OCI-M1 (cell line): Measurements from ENCODE around the gene KIF22.
"Not testable (repeated sequence)": the region's sequence is repeated elsewhere in the genome, so short reads cannot be mapped to it uniquely, and the experiment has no call there.

Experiments
- DNase-seq: peaks from one replicate; lab custom pipeline; 2025; lab: John Stamatoyannopoulos, UW

KIF22 gene

DNA sequence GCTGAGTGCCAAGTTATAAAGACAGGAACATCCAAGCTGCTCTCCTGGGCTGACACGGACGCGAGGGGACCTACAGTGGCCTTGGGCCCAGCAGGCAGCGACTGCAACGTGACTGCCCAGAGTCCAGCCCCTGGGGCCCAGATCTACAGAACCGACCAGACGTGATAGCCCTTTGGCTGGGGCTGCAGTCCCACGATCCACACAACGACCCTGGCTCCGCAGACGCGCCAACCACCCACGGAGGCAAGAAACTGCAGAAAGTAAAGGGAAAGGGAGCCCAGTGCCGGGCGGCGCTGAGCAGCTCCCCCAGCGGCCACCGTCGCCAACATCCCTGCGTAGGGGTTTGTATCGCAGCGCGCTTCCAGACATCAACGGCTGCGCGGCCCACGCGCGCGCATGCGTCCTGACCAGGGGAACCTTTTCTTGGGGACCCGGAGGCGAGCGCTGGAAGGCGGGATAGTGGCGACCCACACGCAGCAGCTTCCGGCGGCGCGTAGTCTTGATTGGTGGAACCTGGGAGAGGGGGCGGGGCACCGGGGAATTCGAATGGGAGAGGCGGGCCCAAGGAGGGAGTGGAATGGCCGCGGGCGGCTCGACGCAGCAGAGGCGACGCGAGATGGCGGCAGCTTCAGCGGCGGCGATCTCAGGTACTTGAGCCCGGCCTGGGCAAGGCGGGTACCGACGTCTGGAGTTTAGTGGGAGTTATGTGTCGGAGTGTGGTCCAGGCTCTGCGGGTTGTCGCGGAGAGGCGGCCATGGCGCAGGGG, at the start of gene KIF22:
Gene KIF22 (plus strand): TSS at position 569 of the 766 bp plus-strand sequence. CDS start 9 bp downstream, at position 578.
- DNase-seq: peak; percentile 100

DNA sequence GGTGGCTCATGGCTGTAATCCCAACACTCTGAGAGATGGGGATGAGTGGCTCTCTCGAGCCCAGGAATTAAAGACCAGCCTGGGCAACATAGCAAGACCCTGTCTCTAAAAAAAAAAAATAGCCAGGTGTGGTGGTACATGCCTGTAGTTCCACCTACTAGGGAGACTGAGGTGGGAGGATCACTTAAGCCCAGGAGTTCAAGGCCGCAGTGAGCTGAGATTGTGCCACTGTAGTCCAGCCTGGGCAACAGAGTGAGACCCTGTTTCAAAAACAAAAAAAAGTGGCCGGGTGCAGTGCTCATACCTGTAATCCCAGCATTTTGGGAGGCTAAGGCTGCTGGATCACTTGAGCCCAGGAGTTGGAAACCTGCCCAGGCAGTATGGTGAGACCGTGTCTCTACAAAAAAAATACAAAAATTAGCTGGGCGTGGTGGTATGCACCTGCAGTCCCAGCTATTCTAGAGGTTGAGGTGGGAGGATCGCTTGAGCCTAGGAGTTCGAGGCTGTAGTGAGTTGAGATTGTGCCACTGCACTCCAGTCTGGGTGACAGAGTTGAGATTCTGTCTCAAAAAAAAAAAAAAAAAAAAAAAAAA, 47.8 kb upstream of the KIF22 start:
- DNase-seq: no peak

DNA sequence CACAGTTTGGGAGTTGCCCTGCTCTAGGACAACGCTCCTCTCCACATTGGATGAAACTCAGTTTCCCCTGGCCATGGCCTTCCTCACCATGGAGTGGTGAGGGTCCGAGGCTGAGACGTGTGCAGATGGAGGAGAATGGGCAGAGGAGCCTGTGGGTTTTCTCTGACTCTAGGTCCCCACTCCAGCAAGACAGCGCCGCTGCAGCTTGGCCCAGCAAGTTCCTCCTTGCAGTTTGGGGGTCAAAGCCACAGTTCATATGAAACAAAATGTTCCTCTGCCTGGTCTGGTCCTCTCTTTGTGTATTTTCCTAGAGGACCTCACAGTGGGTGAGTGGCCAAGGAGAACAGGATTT, 47.1 kb upstream of the KIF22 start:
- DNase-seq: no peak

DNA sequence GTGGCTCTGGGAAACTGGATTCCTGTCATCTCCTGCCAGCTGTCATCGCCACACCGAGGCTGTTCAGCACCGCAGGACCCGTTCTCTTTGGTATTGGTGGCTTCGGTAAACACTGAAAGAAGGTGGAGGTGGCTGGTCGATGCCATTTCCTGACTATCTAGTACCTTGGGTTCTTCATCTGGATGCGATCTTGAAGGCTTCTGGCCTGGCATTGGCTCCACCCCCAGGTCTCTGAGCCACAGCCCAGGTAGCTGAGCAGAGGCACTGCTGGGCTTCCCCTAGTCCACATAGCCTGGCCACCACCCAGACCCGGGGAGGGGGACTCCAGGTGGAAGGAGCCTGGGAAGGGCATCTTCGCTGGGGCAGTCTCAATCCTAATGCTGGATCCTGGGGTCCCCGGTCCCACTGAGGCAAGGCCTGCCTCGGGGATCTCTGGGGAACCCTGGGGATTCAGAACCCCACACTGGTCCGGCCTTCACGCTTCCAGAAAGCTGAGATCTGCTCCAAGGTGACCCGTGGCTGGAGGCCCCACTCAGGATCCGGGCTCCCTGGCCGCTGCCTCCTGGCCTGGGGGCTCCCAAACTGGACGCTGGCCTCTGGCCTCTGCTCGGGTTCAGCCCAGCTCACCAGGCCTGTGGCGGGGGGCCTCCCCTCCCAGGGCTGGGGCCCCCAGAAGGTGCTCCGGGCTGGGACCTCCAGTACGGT, 46.6 kb upstream of the KIF22 start:
- no peak for DNase-seq

DNA sequence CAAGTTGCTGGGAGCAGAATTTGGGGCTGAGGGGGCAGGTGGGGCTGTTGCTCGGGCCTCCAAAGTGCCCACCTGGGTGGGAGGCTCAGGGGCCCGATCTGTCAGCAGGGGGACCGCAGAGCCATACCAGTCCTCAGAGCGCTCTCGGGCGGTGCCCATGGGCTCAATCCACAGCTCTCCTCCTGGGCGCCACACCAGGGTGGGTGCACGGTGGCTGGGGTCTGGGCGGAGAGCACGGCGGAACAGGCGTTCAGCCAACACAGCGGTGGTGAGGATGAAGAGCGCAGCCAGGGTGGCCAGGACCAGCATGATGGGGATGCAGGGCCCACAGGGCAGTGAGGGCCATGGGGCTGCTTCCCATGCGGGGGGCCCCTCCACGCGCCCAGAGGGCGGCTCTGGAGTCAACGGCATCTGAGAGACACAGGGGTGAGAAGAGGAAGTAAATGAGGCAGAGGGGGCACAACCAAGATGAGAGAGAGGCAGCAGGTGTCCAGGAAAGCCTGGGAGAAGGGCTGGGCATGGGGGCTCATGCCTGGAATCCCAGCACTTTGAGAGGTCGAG, 45.9 kb upstream of the KIF22 start:
- no peak for DNase-seq

DNA sequence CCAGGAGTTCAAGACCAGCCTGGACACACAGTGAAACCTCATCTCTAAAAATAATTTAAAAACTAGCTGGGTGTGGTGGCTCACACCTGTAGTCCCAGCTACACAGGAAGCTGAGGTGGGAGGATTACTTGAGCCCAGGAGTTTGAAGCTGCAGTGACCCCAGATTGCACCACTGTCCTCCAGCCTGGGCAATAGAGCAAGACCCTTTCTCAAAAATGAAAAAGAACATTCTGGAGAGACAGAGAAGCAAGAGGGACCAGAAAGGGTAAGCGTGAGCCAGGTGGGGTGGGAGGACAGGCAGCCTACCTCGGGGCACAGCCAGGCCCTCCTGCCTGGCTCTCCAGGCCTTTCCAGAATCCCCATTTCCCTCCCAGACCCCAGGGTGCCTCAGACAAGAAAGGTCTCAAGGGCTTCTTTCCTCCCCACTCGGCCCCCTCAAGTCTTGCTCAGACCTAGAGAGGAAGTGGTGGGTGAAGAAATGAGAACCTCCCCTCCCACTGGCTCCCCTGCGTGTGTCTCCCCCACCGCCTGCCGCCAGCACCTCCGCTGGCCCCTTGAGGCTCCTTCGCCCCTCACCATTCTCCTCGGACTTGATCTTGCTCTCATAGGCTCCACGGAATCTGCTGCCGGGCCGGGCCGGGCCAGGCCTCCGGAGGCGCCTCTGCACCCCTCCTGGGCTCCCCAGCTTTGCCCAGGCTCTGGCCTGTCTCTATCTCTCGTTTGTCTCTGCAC, 45.3 kb upstream of the KIF22 start:
- no peak for DNase-seq

DNA sequence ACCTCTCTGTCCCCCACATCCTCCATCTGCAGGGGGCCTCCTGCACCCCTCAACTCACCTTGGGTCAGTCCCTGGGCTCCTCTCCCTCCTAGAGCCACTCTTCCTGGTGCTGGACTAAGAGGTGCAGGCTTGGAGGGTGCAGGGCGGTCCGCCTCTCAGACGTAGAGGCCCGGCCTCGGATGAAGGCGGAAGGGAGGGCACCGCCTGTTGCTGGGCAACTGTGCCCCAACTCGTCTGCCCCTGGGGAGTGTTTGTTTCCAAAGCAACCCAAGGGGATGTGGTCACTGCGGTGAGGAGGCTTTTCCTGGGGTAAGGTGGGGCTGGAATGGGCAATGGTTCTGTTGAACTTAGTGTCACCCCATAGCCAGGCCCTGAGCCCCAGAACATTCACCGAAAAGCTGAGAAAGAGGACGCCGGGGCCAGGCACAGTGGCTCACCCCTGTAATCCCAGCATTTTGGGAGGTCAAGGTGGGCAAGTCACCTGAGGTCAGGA, 44.7 kb upstream of the KIF22 start, which contains the start of gene C16orf54:
Gene C16orf54 (minus strand): TSS at position 138 of the 493 bp plus-strand sequence. CDS start 1,039 bp downstream, outside the sequence.
- DNase-seq: peak; percentile 48

DNA sequence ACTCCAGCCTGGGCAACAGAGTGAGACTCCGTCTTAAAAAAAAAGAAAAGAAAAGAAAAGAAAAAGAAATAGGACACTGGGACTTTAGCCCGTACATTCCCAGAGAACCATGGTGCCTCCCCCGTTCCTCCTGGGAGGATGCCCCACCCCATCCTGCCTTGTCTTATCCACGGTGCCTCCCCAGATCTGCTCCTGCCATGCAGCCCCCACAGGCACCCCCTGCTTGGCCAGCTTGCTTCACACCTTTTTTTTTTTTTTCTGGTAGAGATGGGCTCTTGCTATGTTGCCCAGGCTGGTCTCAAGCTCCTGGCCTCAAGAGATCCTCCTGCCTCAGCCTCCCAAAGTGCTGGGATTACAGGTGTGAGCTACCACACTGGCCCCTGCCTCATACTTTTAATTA, 44.0 kb upstream of the KIF22 start:
- DNase-seq: not testable (repeated sequence)

DNA sequence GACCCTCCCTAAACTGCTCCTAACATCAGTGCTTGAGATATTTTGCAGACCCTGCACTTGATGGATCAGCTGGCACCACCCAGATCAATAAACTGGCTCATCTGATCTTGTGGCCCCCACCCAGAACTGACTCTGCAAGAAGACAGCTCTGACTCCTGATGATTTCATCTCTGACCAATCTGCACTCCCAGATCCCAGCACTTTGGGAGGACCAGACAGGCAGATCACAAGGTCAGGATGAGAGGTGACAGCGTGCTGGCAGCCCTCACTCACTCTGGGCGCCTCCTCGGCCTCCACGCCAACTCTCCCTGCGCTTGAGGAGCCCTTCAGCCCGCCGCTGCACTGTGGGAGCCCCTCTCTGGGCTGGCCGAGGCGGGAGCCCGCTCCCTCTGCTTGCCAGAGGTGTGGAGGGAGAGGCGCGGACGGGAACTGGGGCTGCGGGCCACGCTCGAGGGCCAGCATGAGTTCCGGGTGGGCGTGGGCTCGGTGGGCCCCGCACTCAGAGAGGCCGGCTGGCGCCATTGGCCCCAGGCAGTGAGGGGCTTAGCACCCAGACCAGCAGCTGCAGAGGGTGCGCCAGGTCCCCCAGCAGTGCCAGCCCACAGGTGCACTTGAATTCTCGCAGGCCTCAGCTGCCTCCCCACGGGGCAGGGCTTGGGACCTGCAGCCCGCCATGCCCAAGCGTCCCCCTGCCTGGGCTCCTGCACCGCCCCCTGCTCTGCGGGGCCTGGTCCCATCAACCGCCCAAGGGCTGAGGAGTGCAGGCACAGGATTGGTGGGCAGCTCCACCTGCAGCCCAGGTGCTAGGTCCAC, 42.4 kb upstream of the KIF22 start:
- no peak for DNase-seq

DNA sequence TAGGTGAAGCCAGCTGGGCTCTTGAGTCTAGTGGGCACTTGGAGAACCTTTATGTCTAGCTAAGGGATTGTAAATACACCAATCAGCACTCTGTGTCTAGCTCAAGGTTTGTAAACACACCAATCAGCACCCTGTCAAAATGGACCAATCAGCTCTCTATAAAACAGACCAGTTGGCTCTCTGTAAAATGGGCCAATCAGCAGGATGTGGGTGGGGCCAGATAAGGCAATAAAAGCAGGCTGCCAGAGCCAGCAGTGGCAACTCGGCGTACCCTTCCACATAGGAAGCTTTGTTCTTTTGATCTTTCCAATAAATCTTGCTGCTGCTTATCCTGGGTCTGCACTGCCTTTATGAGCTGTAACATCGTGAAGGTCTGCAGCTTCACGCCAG, 41.8 kb upstream of the KIF22 start:
- DNase-seq: not testable (repeated sequence)

DNA sequence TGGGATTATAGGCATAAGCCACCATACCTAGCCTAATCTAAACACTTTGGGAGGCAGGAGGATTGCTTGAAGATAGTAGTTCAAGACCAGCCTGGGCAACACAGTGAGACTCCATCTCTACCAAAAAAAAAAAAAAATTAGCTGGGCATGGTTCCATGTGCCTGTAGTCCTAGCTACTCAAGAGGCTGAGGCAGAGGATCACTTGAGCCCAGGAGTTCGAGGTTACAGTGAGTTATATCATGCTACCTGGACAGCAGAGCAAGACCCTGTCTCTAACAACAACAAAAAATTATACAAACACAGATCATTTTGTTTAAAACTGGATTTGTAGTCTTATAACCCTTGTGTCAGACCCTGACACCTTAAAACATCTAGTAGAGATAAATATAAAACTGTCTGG, 37.0 kb upstream of the KIF22 start:
- DNase-seq: no peak

DNA sequence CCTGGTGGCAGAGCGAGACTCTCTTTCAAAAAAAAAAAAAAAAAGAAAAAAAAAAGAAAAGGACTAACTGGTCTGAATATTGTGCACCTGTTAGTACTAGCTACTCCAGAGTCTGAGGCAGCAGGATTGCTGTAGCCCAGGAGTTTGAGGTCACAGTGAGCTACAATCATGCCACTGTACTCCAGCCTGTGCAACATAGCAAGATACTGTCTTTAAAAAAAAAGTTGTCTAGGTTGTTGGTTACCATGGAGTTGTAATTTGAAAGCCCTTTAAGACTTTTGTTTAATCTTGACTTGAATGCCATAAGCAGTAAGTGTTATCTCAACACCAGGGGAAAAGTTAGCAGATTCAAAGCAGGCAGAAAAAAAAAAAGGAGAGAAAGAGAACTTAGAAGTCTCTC, 33.9 kb upstream of the KIF22 start:
- peak; percentile 80 for DNase-seq

DNA sequence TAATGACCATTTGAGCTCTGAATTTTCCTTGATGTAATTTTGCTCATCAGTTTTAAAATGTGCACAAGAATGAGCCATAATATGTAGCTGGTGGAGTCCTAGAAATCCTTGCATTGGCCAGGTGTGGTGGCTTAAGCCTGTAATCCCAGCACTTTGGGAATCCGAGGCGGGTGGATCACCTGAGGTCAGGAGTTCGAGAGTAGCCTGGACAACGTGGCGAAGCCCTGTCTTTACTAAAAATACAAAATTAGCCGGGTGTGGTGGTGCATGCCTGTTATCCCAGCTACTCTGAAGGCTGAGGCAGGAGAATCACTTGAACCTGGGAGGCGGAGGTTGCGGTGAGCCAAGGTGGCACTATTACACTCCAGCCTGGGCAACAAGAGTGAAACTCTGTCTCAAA, 33.5 kb upstream of the KIF22 start:
- not testable (repeated sequence) for DNase-seq

DNA sequence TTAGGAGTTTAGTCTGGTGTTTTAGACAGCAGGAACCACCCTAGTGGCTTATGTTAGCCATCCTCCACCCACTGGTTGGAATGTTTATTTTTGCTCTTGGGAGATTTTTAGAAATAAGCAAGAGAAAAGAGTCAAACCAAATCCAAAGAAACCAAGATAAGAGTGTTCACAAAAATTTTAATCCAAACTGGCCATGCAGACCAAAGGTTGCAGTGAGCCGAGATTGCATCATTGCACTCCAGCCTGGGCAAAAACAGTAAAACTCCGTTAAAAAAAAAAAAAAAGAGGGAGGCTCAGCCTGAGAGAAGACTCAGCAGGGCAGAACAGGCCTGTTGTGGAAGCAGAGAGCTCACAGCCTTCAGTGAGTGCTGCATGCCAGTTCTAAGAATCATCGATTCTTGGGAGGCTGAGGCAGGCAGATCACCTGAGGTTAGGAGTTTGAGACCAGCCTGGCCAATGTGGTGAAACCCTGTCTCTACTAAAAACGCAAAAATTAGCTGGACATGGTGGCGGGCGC, 32.5 kb upstream of the KIF22 start:
- DNase-seq: peak; percentile 84

DNA sequence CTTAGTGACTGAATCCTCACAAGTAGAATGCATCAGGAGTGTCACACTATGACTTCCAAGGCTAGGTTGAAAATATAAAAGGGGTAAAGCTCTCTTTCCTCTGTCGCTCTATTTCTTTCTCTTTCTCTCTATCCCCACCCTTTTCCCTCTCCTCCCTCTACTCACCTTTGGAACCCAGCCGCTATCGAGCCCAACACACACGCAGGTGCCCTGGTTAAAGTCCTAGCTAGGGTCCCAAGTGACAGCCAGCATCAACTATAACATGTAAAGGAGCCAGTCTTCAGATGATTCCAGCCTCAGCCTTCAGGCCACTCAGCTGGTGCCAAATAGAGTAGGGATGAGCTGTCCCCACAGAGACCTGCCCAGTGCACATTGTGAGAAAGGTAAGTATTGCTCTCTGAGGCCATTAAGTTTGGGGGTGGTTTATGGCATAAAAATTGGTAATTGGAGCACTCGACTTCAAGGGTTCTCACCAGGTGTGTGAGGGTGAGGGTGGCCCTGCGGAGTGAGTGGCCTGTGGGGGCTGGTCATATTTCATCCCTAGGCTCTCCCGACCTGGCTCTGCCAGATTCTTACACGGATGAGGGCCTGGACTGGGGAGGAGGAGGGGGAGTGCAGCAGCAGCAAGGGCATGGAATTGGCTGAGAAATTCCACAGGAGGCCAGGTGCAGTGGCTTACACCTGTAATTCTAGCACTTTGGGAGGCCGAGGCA, 29.8 kb upstream of the KIF22 start:
- no peak for DNase-seq

DNA sequence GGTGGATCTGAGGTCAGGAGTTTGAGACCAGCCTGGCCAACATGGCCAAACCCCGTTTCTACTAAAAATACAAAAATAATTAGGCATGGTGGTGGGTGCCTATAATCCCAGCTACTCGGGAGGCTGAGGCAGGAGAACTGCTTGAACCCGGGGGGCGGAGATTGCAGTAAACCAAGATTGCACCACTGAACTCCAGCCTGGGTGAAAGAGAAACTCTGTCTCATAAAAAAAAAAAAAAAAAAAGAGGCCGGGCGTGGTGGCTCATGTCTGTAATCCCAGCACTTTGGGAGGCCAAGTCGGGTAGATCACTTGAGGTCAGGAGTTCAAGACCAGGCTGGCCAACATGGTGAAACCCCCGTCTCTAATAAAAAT, 29.3 kb upstream of the KIF22 start:
- DNase-seq: not testable (repeated sequence)

DNA sequence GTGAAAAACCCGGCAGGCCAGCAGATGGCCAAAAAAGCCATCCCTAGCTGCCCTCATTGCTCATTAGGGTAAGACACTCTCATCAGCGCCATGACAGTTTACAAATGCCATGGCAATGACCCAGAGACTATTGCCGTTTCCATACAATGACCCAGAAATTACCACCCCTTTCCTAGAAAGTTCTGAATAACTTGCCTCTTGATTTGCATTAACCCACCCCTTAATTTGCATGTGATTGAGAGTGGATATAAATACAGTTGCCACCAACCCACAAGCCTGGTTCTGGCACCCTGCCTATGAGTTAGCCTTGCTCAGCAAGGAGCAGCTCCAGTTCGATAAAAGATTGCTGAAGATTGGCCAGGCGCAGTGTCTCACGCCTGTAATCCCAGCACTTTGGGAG, 28.7 kb upstream of the KIF22 start:
- DNase-seq: peak; percentile 93

DNA sequence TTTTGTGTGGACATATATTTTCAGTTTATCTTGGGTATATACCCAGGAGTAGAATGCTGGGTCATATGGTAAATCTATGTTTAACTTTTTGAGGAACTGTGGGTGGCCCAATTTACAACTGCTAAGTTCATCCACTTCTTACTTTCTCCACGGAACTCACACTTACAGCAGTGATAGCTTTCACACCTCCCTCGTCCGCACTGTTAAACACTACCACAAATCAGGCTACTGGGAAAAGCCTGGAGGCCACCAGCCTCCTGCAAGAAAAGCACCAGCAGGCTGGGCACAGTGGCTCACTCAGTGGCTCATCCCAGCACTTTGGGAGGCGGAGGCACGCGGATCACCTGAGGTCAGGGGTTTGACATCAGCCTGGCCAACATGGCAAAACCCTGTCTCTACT, 27.2 kb upstream of the KIF22 start:
- DNase-seq: no peak

DNA sequence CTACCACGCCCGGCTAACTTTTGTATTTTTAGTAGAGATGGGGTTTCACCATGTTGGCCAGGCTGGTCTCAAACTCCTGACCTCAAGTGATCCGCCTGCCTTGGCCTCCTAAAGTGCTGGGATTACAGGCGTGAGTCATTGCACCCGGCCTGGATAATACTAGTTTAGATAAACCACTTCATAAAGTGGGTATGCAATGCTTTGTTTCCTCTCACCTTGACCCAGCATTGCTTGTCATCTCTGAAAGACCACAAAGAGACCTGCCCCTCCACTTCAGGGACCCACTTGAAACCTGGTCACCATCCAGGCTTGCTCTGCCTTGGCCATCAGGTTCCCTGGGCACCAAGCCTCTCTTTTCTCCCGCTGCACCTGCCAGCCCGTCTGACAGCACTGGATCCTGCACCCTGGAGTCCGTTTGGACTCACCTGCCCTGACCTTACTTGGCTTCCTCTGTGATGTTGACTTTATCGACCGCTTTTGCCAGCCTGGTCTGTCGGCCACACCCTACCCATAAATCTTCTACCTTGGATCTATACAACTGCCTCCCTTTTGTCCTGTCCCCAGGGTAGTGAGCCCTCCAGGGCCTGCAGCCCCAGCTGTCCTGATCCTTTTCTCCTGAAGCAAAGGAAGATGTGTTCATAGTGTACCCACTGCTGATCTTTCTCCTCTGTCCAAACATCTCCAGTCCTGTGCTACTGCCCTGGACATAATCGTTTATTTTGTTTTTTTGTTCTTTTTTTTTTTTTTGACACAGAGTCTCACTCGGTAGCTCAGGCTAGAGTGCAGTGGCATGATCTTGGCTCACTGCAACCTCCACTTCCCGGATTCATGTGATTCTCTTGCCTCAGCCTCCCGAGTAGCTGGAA, 25.2 kb upstream of the KIF22 start:
- DNase-seq: no peak
